Measurements from ENCODE around the gene SIGLEC10. TPM values are rescaled to one million over a fixed set of nuclear protein-coding genes. Genes with fewer than 3 reads are reported as not detected.
A peak's percentile ranks its signal among the peaks of the same experiment; 100 is the strongest.

Gene SIGLEC10
- total and polyA plus RNA-seq, 9 of the 15 experiments (the other 6 are each of a cell fraction or from before 2014, with no cell fraction given) = 0.10 to 1.8 (median 0.82) TPM

DNA sequence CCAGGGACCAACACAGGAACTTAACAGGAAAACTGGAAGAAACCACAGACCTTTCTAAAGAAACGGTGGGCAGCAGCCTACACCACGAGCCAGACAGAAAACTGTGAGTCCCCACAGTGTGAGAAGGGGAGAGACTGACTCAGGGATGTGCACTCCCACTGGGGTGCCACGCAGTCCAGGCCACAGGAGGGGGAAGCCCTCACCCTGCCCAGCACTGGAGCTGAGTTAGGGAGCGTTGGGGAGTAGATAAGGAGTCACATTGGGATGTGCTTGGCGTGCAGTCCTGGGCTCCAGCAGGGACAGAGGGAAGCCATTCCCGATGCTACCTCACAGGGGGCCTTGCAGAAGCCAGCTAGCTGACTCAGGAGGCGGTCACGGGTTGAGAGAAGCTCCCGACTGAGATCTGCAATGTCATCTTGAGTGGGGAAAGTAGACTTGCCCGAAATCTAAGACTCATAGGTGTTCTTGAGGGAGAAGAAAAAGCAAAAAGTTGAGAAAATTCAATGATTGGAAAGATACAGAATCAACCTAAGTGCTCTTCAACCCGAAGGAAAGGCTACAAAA lies 23.5 kb upstream of the SIGLEC10 start (continued):
- TF ChIP-seq HEY1 (CRISPR knock-in tag; IDR thresholded peaks at IDR 0.05; ENCODE audit: borderline replicate concordance) (no peak), CBFA2T2 (conservative IDR thresholded peaks at IDR 0.05) (0 out of 2 replicates have a peak, but pooled peaks have one; percentile 7), JUND (IDR thresholded peaks at IDR 0.05; ENCODE audit: borderline replicate concordance, low read depth, low read length) (peak; percentile 54; the same call in 1 of the 2 replicates), JUND (tag; IDR thresholded peaks at IDR 0.05; ENCODE audit: borderline replicate concordance, low read depth, low read length) (peak; percentile 50; the same call in 1 of the 3 replicates), CBX5 (IDR thresholded peaks at IDR 0.05; ENCODE audit: borderline replicate concordance, low read depth) (no peak), ZNF431 (CRISPR knock-in tag; IDR thresholded peaks at IDR 0.05) (no peak), LEF1 (IDR thresholded peaks at IDR 0.05) (no peak), ZSCAN32 (CRISPR knock-in tag; IDR thresholded peaks at IDR 0.05) (no peak), HMG20B (CRISPR knock-in tag; IDR thresholded peaks at IDR 0.05) (no peak), WHSC1 (IDR thresholded peaks at IDR 0.05; ENCODE audit: low read length) (no peak), EWSR1 (IDR thresholded peaks at IDR 0.05; ENCODE audit: borderline replicate concordance, low read depth, partially characterized antibody) (no peak), RBM15 (IDR thresholded peaks at IDR 0.05; ENCODE audit: insufficient read depth, low read length) (no peak), STAT5B (CRISPR knock-in tag; IDR thresholded peaks at IDR 0.05) (no peak), ZNF75A (CRISPR knock-in tag; IDR thresholded peaks at IDR 0.05) (no peak), CC2D1A (IDR thresholded peaks at IDR 0.05) (0 out of 2 replicates have a peak, but pooled peaks have one; percentile 5), GABPB2 (CRISPR knock-in tag; conservative IDR thresholded peaks at IDR 0.05) (no peak), FOSL1 (tag; conservative IDR thresholded peaks at IDR 0.05) (peak; percentile 76), BHLHE40 (IDR thresholded peaks at IDR 0.05; ENCODE audit: low read length) (peak; percentile 68), GTF2A2 (tag; IDR thresholded peaks at IDR 0.05) (no peak), ZNF644 (tag; IDR thresholded peaks at IDR 0.05; ENCODE audit: low read depth) (no peak), ZKSCAN8 (CRISPR knock-in tag; IDR thresholded peaks at IDR 0.05) (no peak)
- TF ChIP-seq, protein P1, sequence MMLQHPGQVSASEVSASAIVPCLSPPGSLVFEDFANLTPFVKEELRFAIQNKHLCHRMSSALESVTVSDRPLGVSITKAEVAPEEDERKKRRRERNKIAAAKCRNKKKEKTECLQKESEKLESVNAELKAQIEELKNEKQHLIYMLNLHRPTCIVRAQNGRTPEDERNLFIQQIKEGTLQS (IDR thresholded peaks at IDR 0.05) = peak; percentile 40; the same call in 1 of the 2 replicates
- TF ChIP-seq, protein P1 (CRISPR knock-in tag; conservative IDR thresholded peaks at IDR 0.05) = no peak
- TF ChIP-seq, protein P2, sequence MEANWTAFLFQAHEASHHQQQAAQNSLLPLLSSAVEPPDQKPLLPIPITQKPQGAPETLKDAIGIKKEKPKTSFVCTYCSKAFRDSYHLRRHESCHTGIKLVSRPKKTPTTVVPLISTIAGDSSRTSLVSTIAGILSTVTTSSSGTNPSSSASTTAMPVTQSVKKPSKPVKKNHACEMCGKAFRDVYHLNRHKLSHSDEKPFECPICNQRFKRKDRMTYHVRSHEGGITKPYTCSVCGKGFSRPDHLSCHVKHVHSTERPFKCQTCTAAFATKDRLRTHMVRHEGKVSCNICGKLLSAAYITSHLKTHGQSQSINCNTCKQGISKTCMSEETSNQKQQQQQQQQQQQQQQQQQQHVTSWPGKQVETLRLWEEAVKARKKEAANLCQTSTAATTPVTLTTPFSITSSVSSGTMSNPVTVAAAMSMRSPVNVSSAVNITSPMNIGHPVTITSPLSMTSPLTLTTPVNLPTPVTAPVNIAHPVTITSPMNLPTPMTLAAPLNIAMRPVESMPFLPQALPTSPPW (CRISPR knock-in tag; IDR thresholded peaks at IDR 0.05) = 0 out of 2 replicates have a peak, but pooled peaks have one; percentile 49
- TF ChIP-seq, protein P3, sequence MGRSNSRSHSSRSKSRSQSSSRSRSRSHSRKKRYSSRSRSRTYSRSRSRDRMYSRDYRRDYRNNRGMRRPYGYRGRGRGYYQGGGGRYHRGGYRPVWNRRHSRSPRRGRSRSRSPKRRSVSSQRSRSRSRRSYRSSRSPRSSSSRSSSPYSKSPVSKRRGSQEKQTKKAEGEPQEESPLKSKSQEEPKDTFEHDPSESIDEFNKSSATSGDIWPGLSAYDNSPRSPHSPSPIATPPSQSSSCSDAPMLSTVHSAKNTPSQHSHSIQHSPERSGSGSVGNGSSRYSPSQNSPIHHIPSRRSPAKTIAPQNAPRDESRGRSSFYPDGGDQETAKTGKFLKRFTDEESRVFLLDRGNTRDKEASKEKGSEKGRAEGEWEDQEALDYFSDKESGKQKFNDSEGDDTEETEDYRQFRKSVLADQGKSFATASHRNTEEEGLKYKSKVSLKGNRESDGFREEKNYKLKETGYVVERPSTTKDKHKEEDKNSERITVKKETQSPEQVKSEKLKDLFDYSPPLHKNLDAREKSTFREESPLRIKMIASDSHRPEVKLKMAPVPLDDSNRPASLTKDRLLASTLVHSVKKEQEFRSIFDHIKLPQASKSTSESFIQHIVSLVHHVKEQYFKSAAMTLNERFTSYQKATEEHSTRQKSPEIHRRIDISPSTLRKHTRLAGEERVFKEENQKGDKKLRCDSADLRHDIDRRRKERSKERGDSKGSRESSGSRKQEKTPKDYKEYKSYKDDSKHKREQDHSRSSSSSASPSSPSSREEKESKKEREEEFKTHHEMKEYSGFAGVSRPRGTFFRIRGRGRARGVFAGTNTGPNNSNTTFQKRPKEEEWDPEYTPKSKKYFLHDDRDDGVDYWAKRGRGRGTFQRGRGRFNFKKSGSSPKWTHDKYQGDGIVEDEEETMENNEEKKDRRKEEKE (IDR thresholded peaks at IDR 0.05; ENCODE audit: borderline replicate concordance in 1 of 2, control insufficient read depth in 1 of 2, low read depth in 2 of 2, low read length in 1 of 2) = no peak

Data from K562 (cell line).